Fibroblast of skin of back (primary cell): ENCODE results near the gene SMIM10L2A. TPM values are rescaled to one million over a fixed set of nuclear protein-coding genes. Genes with fewer than 3 reads are reported as not detected.
"Not testable (repeated sequence)": the region's sequence is repeated elsewhere in the genome, so short reads cannot be mapped to it uniquely, and the experiment has no call there.

ENCODE experiments used
- DNase-seq: peaks from one replicate; pipeline ENCODE4 v3.0.0-alpha.2; 2013
- polyA plus RNA-seq, 2 experiments: library from polyadenylated mRNA; unstranded; fragments of 120-200 nt; gene quantifications; one replicate each; pipeline ENCODE4 v1.2.1, GENCODE V29; 2013; ENCODE audit not compliant: insufficient read length in 2 of 2

The SMIM10L2A gene
- 0.07 TPM for polyA plus RNA-seq (2013, experiment 1 of 2; ENCODE audit: insufficient read length)
- 0.10 TPM for polyA plus RNA-seq (2013, experiment 2 of 2; ENCODE audit: insufficient read length)

DNA sequence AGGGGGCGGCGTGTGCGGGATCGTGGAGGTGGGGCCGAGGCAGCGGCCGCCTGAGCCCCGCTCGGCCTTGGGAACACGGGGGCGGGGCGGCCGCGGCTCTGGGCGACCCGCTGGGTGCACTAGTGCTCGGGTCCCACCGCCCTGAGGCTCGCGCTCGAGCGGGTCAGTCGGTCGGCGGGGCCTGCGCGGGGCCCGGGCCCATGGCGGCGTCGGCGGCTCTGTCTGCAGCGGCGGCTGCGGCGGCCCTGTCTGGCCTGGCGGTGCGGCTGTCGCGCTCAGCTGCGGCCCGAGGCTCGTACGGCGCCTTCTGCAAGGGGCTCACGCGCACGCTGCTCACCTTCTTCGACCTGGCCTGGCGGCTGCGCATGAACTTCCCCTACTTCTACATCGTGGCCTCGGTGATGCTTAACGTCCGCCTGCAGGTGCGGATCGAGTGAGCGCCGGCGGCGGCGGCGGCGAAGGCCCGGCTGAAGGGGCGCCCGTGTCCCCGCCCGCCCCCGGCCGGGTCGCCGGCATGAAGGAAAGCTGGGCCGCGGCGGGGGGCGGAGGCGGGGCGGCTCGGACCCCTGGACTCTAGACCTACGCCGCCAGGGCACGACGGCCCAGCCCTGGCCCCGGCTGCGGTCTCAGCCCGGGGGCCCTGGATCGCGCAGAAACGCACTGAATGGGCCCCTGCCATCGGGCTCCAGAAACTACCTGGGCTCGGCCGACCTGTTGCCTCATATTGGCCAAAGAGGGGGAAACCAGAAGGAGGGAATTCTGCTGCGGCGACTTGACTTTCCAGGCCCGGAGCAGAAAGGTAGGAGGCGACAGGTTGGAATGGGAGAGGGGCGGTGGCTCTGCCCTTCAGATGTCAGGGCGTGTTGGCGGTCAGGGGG, at the start of gene SMIM10L2A:
Gene SMIM10L2A, plus strand, starts transcription at position 13 of the 878 bp plus-strand sequence. Its CDS starts 188 bp downstream, at position 201.
- DNase-seq: no peak

DNA sequence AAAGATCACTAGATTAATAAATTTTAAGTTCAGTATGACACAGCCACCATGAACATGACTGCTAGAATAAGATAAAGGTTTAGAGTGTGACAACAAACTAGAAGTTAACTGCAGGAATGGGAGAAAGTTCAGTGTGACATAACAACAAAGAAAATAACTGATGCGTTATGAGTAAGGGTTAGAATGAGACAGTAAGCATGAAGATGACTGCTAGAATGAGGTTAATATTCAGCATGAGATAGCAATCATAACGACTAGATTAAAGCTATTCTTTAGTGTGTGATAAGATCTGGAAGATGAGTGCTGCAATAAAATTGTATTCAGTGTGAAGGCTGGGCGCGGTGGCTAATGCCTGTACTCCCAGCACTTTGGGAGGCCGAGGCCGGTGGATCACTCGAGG, 48.4 kb upstream of the SMIM10L2A start:
- no peak for DNase-seq

DNA sequence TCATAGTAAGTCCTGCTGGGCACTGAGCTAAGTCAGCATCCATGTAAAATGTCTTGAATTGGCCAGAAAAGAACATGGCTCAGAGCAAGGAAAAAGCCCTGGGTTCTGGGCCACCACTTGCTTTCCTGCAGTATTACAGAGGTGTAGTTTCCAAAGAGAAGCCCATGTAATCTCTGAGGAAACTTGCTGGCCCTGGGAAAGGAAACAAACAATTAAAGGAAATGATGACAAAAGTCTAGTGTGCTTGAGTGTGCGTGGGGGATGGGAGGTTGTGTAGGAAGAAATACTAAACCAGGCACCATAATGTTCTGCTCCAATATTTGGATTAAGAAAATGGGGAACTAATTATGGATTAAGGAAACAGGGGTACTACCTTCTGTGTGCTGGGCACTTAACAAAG, 39.5 kb upstream of the SMIM10L2A start:
- no peak for DNase-seq

DNA sequence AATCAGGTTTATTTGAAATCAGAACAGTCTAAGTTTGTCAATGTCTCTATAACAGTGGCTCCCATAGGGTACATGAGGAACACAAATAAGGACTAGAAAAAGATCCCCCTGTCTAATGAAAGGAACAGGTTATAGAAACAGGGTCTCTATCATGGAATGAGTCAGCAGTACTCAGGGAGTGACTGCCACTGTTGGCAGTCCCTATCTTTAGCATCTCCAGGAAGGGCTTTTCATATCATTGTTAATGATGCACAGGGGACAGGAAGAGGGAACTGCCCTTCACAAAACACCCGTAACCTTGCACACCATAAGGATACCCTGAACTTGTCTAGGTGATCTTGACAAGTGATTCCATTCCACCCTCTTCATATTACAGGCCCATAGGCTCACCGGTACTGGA, 38.5 kb upstream of the SMIM10L2A start:
- no peak for DNase-seq

DNA sequence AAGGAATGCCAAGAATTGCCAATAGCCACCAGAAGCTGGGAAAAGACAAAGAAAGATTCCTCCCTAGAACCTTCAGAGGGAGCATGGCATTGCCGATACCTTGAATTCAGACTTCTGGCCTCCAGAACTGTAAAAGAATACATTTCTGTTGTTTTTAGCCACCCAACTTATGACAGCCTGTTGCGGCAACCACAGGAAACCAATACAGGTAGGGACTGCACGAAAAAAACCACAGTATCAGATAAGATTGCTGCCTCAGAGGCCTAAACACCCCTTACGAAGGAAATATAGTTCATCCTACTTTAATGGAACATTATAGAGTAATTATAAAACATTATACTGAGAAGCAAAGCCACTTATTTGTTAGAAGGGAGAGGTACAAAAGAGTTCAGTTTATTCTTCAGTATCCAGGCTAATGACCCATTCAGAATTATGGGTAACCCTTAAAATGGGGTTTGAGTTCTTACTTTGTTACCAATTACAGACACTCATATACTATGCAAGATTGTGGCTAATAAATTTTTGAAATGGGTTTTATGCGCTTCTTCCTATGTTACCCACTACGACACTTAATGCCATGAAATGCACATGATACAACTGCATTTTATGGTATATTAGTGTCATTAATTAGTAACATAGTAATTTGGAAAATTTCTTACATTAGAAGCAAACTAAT, 37.4 kb upstream of the SMIM10L2A start:
- no peak for DNase-seq

DNA sequence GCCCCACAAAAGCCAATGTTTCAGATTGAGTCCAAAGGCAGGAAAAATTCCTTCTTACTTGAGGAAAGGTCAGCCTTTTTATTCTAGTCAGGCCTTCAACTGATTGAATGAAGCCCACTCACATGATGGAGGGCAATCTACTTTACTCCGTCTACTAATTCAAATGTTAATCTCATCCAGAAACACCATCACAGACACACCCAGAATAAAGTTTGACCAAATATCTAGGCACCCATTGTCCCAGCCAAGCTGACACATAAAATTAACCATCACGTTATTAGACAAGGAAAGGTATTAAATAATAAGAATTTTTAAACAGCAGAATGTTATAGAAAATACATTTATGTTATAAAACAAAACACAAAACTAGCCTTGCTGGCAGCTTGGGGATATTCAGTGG, 32.9 kb upstream of the SMIM10L2A start:
- no peak for DNase-seq

DNA sequence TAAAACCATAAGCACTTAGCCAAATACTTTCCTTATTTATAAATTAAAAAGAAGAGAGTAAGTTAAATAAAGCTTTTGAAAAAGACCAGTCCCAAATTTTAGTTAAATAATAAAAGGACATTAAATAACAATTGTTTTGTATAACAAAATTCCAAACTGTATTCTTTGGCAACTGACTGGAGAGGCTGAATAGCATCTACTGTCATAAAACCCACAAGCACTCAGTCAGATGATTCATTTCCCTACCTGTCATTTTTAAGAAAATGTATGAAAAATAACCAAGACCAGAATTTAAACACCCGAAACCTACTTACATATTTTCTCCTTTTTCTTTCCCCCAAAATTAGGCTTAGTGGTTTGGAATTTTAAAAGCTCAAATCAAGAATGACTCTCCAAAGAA, 32.5 kb upstream of the SMIM10L2A start:
- no peak for DNase-seq

DNA sequence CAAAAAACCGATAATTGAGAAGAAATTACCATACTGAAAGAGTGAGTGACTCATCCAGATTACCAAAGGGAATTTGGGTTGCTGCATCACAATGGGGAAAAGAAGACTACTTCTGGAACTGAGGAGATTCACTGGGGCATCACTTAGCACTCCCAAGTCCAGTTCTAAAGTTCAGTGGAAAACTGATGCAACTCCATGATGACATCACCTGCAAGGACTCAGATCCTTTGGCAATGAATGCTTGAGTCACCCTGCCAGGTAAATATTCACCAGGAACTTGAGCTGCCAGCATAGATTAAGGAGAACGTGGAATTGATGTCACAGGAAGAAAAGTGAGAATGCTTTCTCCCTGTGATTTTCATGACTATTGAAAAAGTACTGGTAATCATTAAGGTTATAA, 32.0 kb upstream of the SMIM10L2A start:
- no peak for DNase-seq

DNA sequence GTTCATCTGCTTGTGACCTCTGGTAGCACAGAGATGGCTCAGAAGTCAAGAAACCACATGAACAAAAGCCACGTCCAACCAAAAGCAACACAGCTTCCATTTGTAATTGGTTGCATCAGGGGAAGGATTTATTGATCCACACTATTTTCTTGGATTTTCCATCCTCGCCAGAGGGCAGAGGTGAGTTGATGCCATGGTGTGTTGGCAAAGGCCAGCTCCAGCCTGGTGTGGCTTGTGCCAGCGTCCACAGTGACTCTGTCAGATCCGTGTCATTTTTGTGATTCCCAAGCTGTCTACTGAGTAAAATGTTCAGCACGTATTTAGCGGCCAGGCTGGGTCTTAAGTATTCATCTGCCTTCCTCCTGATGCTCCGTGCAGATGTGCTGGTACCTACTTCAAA, 30.0 kb upstream of the SMIM10L2A start:
- no peak for DNase-seq

DNA sequence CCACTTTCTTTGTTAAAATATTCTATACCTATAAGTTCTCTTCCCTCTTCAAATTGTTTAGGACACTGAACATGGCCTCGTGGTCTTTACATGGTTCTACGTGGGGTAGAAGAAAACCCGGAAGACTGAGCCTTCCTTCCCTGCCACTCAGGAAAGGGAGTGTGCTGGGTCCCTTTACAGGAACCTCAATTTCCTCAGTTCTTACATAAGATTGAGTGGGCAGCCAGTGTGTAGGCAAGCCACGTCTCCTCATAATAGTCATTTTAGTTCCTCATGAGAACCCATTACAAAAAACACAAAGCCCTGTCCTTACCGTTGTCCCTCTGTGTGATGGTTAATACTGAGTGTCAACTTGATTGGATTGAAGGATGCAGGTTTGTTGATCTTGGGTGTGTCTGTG, 28.7 kb upstream of the SMIM10L2A start:
- no peak for DNase-seq

DNA sequence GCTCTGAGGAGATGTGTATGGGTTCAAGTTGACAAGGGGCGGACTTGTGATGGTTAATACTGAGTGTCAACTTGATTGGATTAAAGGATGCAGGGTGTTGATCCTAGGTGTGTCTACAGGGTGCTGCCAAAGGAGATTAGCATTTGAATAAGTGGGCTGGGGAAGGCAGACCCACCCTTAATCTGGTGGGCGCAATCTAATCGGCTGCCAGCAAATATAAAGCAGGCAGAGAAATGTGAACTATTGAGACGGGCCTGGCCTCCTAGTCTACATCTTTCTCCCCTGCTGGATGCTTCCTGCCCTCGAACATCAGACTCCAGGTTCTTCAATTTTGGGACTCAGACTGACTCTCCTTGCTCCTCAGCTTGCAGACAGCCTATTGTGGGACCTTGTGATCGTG, 26.7 kb upstream of the SMIM10L2A start:
- DNase-seq: no peak

DNA sequence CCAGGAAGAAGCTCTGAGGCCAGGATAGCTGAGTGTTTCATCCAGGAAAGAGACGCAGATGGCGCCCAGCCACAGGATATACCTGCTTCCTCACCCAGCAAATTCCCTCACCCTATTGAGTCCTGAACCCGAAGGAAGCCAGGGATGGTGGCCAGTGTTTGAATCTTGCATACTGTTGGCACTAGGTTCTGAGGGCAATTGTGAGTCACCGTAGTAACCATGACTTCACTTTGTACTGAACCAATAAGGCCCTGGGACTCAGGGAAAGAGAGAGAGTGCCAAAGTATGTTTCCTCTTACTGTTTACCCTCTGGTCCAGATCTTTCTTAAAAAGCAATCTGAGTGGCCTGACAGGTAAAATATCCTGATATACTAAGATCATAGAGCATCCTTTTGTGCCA, 25.6 kb upstream of the SMIM10L2A start:
- DNase-seq: no peak

DNA sequence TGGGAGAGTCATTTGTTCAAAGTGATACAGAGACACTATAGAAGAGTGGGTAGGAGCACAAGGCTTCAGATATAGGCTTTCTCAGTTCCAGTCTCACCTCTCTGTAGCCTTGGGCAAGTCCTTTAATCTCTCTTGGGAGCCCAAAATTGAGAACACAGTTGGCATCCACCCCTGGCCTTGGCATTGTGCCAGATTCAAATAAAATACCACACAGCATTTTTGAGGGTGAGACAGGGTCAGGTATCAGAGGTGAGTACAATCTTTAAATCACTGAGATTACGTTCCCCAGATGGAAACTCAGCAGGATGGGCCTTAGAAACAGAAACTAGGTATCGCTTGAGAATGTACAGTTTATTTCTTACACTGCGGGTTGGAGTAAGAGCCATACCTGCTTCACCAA, 25.2 kb upstream of the SMIM10L2A start:
- no peak for DNase-seq

DNA sequence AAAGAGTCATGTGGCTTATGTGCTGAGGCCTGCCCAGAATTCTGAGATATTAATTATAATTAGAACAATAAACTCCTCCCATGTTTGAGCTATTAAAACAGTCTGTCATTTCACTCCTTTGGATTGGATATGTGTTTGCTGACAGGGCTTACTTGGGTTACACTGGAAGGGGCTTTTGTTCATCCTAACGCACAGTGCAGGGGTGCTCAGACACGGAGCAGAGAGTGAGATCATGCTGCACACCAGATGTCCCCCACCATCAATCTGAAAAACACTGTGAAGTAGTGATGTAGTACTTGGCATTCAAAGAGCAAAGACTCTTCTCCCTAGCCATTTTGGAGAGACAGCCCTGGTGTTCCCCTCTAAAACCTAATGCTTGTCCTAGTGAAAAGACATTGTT, 24.1 kb upstream of the SMIM10L2A start:
- DNase-seq: no peak

DNA sequence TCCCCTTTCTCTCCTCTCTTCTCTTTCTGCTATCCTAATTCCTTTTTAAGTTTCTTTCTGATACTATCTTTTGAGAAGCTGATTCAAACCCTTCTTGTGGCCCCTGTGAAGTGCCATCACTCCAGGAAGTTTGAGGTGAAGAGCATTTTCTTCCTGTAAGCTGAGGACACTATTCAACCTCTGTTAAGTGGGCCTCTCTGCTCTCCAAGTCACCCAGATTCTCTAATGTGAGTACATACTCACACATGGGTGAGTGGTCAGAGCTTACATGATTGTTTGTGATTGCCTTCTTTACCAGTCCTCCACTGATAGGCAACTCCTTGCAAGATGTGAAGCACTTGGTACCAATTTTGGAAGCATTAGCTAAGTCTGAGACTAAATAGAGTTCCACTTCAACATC, 18.4 kb upstream of the SMIM10L2A start:
- DNase-seq: no peak

DNA sequence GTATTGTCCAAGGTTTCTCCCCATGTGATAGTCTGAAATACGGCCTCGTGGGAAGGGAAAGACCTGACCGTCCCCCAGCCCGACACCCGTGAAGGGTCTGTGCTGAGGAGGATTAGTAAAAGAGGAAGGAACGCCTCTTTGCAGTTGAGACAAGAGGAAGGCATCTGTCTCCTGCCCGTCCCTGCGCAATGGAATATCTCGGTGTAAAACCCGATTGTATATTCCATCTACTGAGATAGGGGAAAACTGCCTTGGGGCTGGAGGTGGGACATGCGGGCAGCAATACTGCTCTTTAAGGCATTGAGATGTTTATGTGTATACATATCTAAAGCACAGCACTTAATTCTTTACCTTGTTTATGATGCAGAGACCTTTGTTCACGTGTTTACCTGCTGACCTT, 15.3 kb upstream of the SMIM10L2A start:
- DNase-seq: not testable (repeated sequence)

DNA sequence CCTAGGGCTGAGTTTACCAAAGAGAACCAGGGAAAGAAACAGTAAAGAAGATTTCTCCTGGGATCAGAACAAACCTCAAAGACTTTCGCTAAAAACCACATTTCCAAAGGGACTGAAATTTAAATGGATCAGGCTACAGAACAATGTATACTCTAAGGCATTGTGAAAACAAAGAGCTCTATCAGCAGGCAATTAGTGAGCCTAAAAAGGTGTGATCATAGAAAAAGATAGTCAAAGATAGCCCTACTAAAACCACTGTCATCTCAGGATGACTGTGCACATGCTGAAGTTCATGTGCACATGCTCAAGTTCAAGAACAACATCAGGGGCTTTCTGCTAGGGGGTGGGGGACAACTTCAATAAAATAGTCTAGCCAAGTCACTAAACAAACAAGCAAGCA, 12.9 kb upstream of the SMIM10L2A start:
- no peak for DNase-seq

DNA sequence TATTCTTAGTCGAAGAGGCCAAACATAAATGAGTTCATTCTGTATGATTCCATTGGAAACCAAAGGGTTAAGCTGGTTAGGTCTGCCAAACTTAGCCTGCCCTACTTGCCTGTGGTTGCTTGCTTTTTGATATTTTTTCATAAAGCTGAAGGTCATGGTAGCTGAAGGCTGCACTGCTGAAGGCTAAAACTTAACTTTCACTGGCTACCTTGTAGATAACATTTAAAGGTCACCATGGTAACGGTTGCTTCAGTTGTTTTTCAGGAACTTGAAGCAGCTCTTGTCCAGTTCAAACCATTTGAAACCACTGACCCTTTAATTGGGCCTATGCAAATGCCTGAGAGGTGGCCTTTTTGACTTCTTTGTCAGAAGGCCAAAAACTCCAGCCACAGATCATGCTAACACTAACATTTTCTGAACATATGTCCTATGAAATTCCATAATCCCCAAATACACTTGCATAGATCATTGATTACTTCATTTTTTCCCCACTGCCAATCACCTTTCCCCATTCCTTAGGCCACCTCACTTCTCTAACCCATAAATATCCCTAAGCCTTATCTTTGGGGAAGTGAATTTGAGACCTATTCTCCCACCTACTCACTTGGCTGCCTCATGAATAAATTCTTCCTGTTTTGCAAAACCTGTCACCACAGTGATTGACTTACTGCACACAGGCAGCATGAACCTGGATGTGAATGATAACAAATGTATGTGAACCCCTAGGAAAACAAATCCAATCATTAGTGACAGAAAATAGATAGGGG, 10.7 kb upstream of the SMIM10L2A start:
- no peak for DNase-seq

DNA sequence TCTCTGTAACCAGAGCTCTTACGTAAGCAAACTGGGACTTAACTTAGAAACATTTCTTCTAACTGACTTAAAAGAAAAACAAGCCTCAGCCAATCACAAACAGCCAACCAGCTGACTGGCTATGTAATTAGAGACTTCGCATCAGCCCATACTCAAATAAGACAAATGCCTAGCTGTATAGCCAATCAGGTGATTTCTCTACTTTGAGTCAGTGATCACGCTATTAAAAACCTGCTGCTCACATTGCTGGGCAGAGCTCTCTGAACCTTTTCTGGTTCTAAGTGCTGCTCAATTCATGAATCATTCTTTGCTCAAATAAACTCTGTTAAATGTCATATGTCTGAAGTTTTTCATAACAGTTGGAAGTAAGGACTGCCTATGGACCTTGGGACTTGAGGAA, 9.9 kb upstream of the SMIM10L2A start:
- DNase-seq: peak; percentile 1

DNA sequence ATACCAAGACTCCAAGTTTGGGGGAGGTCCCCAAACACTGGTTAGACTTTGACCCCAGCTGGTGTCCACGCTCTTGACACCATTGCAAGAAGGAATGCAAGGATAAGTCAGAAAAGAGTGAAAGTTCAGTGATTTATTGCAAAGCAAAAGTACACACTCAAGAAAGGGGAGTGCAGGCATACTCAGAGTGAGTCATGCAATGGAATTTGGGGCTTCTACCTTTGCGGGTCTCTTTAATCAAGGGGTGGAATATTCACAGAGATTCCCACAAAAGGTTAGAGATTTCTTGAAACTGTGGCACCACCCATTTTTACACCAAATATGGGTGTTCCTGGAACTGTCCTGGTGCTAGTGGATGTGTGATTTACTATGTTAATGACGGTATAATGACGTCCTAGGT, 5.2 kb upstream of the SMIM10L2A start:
- no peak for DNase-seq

DNA sequence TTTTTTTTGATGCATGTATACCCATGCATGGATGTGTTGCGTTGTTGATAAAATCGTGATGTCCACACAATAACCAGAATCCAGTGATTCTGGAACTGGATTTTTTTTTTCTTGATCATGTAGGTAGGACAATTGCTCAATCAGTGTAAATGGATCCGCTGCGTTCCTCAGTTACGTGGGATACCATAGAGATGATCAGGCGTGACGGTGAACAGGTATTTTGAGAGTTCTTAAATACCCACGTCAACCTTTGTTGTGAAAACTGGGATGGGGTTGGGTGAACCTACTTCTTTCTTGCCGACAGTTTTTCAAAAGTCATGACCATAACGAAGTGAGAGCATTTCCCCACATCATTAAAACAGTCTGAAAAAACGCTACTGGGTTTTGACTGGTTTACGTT, 913 bp upstream of the SMIM10L2A start:
- DNase-seq: no peak

DNA sequence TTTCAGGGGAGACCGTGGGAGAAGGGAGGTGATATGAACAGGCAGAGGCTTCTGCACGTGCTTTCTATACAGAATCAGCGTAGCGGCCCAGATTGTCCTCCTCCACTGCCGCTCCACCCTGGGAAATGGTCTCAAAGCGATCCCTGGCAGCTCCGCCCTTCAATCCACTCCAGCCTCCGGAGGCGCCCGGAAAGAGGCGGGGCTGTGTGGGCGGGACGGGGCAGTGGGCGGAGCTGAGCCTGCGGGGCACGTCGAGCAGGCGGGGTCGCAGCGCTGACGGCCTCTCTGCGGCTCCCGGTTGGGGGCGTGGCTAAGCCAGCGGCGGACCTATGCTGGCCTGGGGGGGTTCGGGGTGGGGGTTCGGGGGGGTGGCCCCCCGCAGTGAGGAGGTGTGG, 210 bp upstream of the SMIM10L2A start:
- DNase-seq: peak; percentile 54

DNA sequence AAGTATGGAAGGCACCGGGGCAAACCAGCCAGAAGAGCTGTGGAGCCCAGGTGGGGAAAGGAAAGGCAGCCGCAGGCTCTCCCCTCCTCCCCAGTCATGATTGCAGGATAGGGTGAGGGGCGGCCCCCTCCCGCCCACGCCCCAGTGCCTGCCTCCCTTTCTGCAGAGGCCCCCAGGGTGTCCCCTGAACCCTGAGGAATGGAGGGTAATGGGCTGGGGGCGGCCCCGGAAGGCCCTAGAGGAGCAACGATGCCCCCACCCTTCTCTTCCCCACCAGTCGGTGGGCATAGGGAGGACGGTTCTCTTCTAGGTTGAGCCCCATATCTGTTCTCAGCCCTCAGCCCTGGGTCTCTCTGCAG, 1.0 kb downstream of the SMIM10L2A start:
- not testable (repeated sequence) for DNase-seq
